OCI-LY7 (cell line): Measurements from ENCODE around the gene IFNL4. TPM values are rescaled to one million over a fixed set of nuclear protein-coding genes. Genes with fewer than 3 reads are reported as not detected.

ENCODE experiments used
- BruUV-seq: library from RNA; stranded (reverse); fragments of 400-500 nt; replicated peaks from 2 replicates; lab custom pipeline; 2021; lab: Mats Ljungman, UMichigan
- CTCF ChIA-PET: fragments of 300-600 bp; sonication (Branson Sonifier 250); formaldehyde crosslinking; loops from one replicate; lab custom pipeline; 2022; ENCODE audit warnings: antibody characterized with exemption; ENCODE audit not compliant: unreplicated experiment; lab: Charles Lee
- POLR2A ChIA-PET: fragments of 300-600 bp; sonication (Branson Sonifier 250); formaldehyde crosslinking; loops from one replicate; lab custom pipeline; 2022; ENCODE audit warnings: antibody characterized with exemption; lab: Charles Lee
- DNase-seq: peaks from one replicate; pipeline ENCODE4 v3.0.0-alpha.2; 2015; ENCODE audit warnings: low spot score
- H2AFZ ChIP-seq: fragments of 200-600 bp; sonication (generic), shearing (Covaris generic); 2 replicates; pipeline ENCODE4 v1.6.1; 2014; ENCODE audit warnings: mild to moderate bottlenecking, antibody characterized with exemption, low read length, moderate library complexity
- H3K27ac ChIP-seq: fragments of 200-600 bp; sonication (generic); 2 replicates; pipeline ENCODE4 v1.5.1; 2014; ENCODE audit warnings: mixed run types, low read depth, mild to moderate bottlenecking, moderate library complexity, low read length, inconsistent platforms; ENCODE audit not compliant: poor library complexity, severe bottlenecking
- H3K36me3 ChIP-seq: fragments of 200-600 bp; sonication (generic); 2 replicates; pipeline ENCODE4 v1.6.1; 2014; ENCODE audit warnings: mild to moderate bottlenecking, antibody characterized with exemption, low read length, moderate library complexity, mixed read lengths; ENCODE audit not compliant: insufficient read depth
- H3K4me1 ChIP-seq: fragments of 200-600 bp; sonication (generic); 2 replicates; pipeline ENCODE4 v1.5.1; 2014; ENCODE audit warnings: mild to moderate bottlenecking, low read length; ENCODE audit not compliant: insufficient read depth, poor library complexity, severe bottlenecking
- H3K4me2 ChIP-seq: fragments of 200-600 bp; sonication (generic); 2 replicates; pipeline ENCODE4 v1.6.1; 2014; ENCODE audit warnings: mild to moderate bottlenecking, low read length
- H3K4me3 ChIP-seq: fragments of 200-600 bp; sonication (generic); 2 replicates; pipeline ENCODE4 v1.5.1; 2014; ENCODE audit warnings: mild to moderate bottlenecking, low read depth, low read length; ENCODE audit not compliant: poor library complexity, severe bottlenecking
- H3K79me2 ChIP-seq: fragments of 200-600 bp; sonication (generic); 2 replicates; pipeline ENCODE4 v1.6.1; 2016; ENCODE audit warnings: low read depth, mild to moderate bottlenecking, low read length, moderate library complexity, mixed read lengths; ENCODE audit not compliant: insufficient read depth
- H3K9me2 ChIP-seq: fragments of 200-600 bp; sonication (generic); 2 replicates; pipeline ENCODE4 v1.6.1; 2016; ENCODE audit warnings: mild to moderate bottlenecking, low read length, mixed read lengths; ENCODE audit not compliant: insufficient read depth
- H3K9me3 ChIP-seq: fragments of 200-600 bp; sonication (generic); 2 replicates; pipeline ENCODE4 v1.6.1; 2014; ENCODE audit warnings: mild to moderate bottlenecking, mixed run types, low read length, mixed read lengths
- H4K20me1 ChIP-seq: fragments of 200-600 bp; sonication (generic); 2 replicates; pipeline ENCODE4 v1.6.1; 2014; ENCODE audit warnings: mild to moderate bottlenecking, antibody characterized with exemption, low read length, moderate library complexity, mixed read lengths; ENCODE audit not compliant: insufficient read depth
- EZH2phosphoT487 ChIP-seq: fragments of 200-600 bp; sonication (generic); IDR thresholded peaks from 2 replicates; pipeline ENCODE4 v1.6.1; 2018; ENCODE audit warnings: low read depth, borderline replicate concordance, mild to moderate bottlenecking, mixed run types, antibody characterized with exemption, low read length, moderate library complexity, mixed read lengths
- intact Hi-C: fragments of 100-400 bp; cut with micrococcal nuclease; formaldehyde crosslinking; loops from one replicate; pipeline ENCODE4 v1.10.0; 2022; ENCODE audit not compliant: unreplicated experiment
- total RNA-seq, 2 experiments: library from RNA; depleted of rRNA in 1 of 2; stranded (reverse); fragments of >200 nt in 1 of 2; shearing (Covaris generic) in 1 of 2; gene quantifications; 2 replicates each; pipeline ENCODE4 v1.2.3, GENCODE V29; 2014 to 2022
- TF ChIP-seq, protein P1 (sequence below): fragments of 200-600 bp; sonication (generic); conservative IDR thresholded peaks from 2 replicates; pipeline ENCODE4 v1.5.1; 2014; ENCODE audit warnings: mild to moderate bottlenecking, antibody characterized with exemption, low read length, moderate library complexity, mixed read lengths

The IFNL4 gene
- total RNA-seq, 2 experiments from 2014 or later: not detected

DNA sequence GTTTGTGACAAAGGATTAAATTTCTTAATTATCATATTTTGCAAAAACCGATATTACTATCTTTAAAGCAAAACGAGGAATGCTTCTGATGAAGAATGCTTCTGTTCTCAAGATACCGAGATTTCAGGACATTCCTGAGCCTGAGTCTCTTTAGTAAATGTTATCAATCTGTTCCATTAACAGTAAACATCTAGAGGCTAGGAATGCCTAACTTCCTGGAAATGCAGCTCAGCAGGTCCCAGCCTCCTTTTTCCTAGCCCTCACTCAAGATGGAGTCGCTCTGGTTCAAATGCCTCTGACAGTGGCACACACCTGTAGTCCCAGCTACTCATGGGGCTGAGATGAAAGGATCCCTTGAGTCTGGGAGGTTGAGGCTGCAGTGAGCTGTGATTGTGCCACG, 2.4 kb upstream of the IFNL4 start:
- Histone ChIP-seq H3K4me2 (no peak overlapping the region), H3K9me3 (no peaks in the 10 kb centered on the region), H2AFZ (no peak overlapping the region), H3K4me1 (no peaks in the 10 kb centered on the region), H3K27ac (no peak overlapping the region), H3K9me2 (no peaks in the 10 kb centered on the region), H4K20me1 (no peaks in the 10 kb centered on the region), H3K79me2 (no peaks in the 10 kb centered on the region), H3K4me3 (no peak overlapping the region), H3K36me3 (no peaks in the 10 kb centered on the region)
- no peak for DNase-seq
- intact Hi-C loops: no loop called here
- no TSS peak for BruUV-seq
- ChIA-PET POLR2A (interaction anchor here (1.7 kb wide), 1 partner anchor 11 kb away, joined by 4 read pairs; no protein-coding TSS in a partner anchor), CTCF (no interaction called here)
- TF ChIP-seq, protein P1, sequence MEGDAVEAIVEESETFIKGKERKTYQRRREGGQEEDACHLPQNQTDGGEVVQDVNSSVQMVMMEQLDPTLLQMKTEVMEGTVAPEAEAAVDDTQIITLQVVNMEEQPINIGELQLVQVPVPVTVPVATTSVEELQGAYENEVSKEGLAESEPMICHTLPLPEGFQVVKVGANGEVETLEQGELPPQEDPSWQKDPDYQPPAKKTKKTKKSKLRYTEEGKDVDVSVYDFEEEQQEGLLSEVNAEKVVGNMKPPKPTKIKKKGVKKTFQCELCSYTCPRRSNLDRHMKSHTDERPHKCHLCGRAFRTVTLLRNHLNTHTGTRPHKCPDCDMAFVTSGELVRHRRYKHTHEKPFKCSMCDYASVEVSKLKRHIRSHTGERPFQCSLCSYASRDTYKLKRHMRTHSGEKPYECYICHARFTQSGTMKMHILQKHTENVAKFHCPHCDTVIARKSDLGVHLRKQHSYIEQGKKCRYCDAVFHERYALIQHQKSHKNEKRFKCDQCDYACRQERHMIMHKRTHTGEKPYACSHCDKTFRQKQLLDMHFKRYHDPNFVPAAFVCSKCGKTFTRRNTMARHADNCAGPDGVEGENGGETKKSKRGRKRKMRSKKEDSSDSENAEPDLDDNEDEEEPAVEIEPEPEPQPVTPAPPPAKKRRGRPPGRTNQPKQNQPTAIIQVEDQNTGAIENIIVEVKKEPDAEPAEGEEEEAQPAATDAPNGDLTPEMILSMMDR: no peak
- no peak for TF ChIP-seq EZH2phosphoT487

DNA sequence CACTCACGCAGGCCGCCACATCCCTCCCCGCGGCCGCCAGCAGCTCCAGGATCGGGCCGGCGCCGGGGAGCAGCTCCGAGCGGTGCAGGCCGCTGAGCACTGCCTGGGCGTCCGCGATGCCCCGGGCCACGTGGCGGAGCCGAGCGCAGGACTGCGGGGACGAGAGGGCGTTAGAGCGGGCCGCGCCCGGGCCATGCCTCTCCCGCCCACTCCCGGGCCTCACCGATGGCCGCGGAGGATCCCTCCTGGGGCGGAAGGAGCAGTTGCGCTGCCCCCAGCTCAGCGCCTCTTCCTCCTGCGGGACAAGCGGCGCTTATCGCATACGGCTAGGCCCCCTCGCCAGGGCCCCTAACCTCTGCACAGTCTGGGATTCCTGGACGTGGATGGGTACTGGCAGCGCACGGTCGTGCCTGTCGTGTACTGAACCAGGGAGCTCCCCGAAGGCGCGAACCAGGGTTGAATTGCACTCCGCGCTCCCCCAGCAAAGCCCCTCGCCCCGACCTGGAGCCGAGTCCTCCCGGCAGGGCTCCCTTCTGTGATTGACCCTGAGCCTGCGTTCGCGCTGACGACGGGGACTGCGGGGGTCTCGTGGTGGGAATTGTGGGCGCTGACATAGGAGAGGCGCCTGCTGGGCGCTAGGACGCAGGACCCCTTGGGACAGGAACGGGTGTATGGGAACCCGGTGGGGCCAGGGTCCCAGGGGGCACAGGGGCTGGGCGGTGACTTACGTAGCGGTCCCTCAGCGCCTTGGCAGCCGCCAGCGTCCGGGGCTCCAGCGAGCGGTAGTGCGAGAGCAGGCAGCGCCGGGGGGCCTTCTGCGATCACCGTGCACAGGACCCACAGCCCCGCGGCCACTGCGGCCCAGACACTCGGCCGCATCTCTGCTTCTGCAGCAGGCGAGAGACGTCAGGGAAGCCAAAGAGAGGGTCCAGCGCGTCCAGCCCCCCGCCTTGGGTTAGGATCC, 673 bp downstream of the IFNL4 start:
- Histone ChIP-seq H3K4me3 (no peak overlapping the region), H3K27ac (no peak overlapping the region), H3K9me2 (no peaks in the 10 kb centered on the region), H3K36me3 (no peaks in the 10 kb centered on the region), H2AFZ (no peak overlapping the region), H3K9me3 (no peaks in the 10 kb centered on the region), H3K4me2 (no peak overlapping the region), H3K4me1 (no peaks in the 10 kb centered on the region), H4K20me1 (no peaks in the 10 kb centered on the region), H3K79me2 (no peaks in the 10 kb centered on the region)
- ChIA-PET CTCF (no interaction called here), POLR2A (no interaction called here)
- DNase-seq: no peak
- no TSS peak for BruUV-seq
- intact Hi-C loops: no loop called here
- no peak for TF ChIP-seq EZH2phosphoT487
- TF ChIP-seq, protein P1: no peak
